Large intestine (tissue), 3 donors: ENCODE data around the gene HEY2. TPM values are rescaled to one million over a fixed set of nuclear protein-coding genes. Genes with fewer than 3 reads are reported as not detected.

Source experiments
- DNase-seq, 2 donors: peaks; one replicate each; pipeline versions ENCODE4 v3.0.0 to v3.0.0-alpha.2; 2013
- H3K27ac ChIP-seq: one replicate; pipeline ENCODE4 v1.5.1; 2013; ENCODE audit warnings: low read length
- H3K27me3 ChIP-seq: 2 replicates; pipeline ENCODE4 v1.6.1; 2013; ENCODE audit warnings: low read length; ENCODE audit not compliant: control insufficient read depth, insufficient read depth
- H3K36me3 ChIP-seq: 2 replicates; pipeline ENCODE4 v1.6.1; 2013; ENCODE audit warnings: low read length; ENCODE audit not compliant: control insufficient read depth, insufficient read depth
- H3K4me1 ChIP-seq: one replicate; pipeline ENCODE4 v1.6.1; 2013; ENCODE audit warnings: low read length; ENCODE audit not compliant: control insufficient read depth, insufficient read depth
- H3K4me3 ChIP-seq: one replicate; pipeline ENCODE4 v1.5.1; 2013; ENCODE audit warnings: low read length
- H3K9me3 ChIP-seq: one replicate; pipeline ENCODE4 v1.6.1; 2013; ENCODE audit warnings: mild to moderate bottlenecking, low read depth, low read length, moderate library complexity; ENCODE audit not compliant: control insufficient read depth
- WGBS: methylation state at CpG from one replicate; pipeline ENCODE4 v1.1.5; 2013; ENCODE audit warnings: low lambda C conversion rate; ENCODE audit not compliant: insufficient coverage; 5-methylcytosine and 5-hydroxymethylcytosine counted together
- polyA plus RNA-seq: library from polyadenylated mRNA; unstranded; fragments of 120-200 nt; gene quantifications from one replicate; pipeline ENCODE4 v1.2.1, GENCODE V29; 2013

HEY2 gene
- polyA plus RNA-seq, 1 donor, result 1.8 TPM

DNA sequence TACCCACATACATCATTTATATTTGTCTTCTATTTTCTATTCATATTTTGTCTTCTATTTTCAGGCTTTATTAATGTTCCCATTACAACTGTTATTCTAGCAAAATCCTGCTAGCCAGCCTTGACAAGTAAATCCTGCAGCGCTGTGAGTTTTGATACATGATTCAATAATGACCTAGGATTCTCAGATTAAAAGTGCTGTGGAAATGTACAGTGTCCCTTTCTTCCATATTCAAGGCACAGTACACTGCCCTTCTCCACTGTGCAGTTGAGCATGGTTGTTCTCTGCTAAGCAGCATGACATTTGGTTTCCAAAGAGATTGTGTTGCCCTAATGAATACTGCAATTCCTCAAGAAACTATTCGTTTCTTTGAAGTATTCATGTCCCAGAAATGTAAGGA is 5.8 kb upstream of the HEY2 start:
- Histone ChIP-seq H3K27me3 (peaks cover 52% of the 10 kb centered on the region), H3K4me3 (no peak overlapping the region), H3K9me3 (no peaks in the 10 kb centered on the region), H3K27ac (no peak overlapping the region), H3K36me3 (no peaks in the 10 kb centered on the region), H3K4me1 (peaks cover 9% of the 10 kb centered on the region)
- 80% methylated on average over 1 of the region's 2 CpGs for WGBS
- DNase-seq, result no peak

DNA sequence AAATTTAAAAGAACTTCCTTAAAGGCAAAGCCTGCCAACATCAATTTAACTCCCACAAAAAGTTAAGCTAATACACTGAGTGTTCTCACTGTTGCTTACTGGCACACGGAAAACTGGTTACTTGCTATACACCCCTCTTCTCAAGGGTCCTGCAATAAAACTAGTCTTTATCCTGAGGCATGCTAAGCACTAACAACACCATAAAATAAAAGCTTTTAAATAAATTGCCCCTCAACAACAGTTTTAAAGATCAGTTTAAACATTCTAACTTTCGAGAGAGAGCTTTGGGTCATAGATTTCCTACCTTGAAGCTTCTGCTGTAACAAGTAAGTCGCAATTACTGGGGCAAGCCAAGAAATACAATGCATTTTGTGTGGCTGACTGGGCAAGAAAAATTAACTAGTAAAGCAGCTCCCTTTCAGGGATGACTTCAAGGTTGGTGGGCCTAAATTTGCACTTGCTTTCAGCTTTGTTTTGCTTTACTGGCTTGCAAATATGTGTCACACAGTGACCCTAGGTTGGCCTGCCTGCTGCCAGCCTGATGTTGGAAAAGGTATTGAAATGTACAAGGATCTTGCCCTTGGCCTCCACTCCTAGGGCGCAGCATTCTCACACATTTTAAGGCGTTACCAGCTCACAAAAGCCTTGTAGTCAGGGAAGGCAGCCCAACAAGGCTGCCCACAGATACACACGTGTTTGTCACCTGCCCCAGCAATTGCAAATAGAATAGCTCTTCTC is 4.0 kb upstream of the HEY2 start:
- no peaks in the 10 kb centered on the region for H3K9me3 ChIP-seq
- no CpG with 5 or more reads among the region's 6 CpGs for WGBS
- H3K27ac ChIP-seq, result no peak overlapping the region
- no peak for DNase-seq
- no peak overlapping the region for H3K4me3 ChIP-seq
- peaks cover 65% of the 10 kb centered on the region for H3K27me3 ChIP-seq
- H3K4me1 ChIP-seq, result peaks cover 14% of the 10 kb centered on the region
- no peaks in the 10 kb centered on the region for H3K36me3 ChIP-seq

DNA sequence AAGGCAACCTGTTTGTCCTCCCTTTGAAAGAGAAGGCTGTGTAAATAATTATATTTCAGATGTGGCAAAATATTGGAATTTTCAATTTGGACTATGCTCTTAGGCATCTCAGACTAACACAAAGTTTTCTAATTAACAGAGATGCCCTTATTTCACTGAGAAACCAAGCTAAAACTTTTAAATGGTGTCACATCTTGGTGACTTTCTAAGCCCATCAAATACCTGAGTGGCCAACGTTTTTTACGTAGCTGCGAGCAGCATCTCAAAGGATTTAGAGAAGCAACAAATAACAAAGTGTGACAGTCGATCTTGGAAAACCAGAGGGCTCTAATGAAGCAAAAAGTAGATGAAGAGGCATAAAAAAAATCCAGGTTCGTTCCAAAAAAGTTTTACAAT is 3.4 kb upstream of the HEY2 start:
- Histone ChIP-seq H3K4me1 (peaks cover 14% of the 10 kb centered on the region), H3K27me3 (peaks cover 71% of the 10 kb centered on the region), H3K27ac (no peak overlapping the region), H3K36me3 (no peaks in the 10 kb centered on the region), H3K4me3 (no peak overlapping the region), H3K9me3 (no peaks in the 10 kb centered on the region)
- WGBS, result 33% methylated on average over 2 of the region's 5 CpGs
- DNase-seq, result no peak

DNA sequence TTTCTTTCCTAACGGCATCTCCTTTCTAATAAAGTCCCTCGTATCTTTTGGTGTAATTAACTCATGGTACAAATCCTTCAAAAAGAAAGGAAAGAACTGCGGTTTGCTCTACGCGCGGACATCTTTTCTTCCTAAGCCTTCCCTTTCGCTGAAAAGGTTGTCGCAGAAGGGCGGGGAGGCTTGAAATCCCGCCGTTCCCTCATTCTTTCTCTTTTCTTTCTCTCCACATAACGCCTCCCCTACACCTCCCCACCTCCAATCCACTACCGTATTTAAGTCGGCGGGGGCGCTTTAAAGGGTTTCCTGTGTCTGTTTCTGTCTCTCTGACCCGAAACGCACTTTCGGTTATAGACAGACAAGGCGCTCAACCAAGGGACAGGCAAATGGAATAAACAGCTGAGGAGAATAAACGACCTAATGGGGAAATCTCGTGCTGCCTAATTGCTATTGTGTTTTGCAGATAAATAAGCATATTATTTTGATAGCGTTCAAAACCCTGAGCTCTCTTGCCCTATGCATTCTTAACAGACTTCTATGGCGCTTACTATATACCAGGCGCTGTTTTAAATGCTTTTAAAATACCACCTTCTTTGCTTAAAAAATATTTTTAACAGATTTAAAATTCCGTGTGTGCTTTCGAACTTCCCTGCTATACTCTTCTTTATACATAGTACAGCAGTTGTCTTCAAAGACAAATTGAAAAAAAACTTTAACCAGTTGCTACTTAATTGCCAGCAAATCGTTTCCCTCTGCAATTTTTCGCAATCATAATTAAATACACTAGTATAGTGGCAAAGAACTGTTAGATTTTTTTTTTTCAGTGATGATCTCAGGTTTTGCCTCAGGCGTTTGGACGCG is 2.5 kb upstream of the HEY2 start:
- H3K9me3 ChIP-seq, result no peaks in the 10 kb centered on the region
- no peak overlapping the region for H3K27ac ChIP-seq
- peak; percentile 26 to 80 for DNase-seq
- WGBS, result 0% methylated on average over 2 of the region's 32 CpGs
- H3K4me1 ChIP-seq, result peaks cover 14% of the 10 kb centered on the region
- peaks cover 77% of the 10 kb centered on the region for H3K27me3 ChIP-seq
- peak overlapping the region; percentile 36 for H3K4me3 ChIP-seq
- no peaks in the 10 kb centered on the region for H3K36me3 ChIP-seq

DNA sequence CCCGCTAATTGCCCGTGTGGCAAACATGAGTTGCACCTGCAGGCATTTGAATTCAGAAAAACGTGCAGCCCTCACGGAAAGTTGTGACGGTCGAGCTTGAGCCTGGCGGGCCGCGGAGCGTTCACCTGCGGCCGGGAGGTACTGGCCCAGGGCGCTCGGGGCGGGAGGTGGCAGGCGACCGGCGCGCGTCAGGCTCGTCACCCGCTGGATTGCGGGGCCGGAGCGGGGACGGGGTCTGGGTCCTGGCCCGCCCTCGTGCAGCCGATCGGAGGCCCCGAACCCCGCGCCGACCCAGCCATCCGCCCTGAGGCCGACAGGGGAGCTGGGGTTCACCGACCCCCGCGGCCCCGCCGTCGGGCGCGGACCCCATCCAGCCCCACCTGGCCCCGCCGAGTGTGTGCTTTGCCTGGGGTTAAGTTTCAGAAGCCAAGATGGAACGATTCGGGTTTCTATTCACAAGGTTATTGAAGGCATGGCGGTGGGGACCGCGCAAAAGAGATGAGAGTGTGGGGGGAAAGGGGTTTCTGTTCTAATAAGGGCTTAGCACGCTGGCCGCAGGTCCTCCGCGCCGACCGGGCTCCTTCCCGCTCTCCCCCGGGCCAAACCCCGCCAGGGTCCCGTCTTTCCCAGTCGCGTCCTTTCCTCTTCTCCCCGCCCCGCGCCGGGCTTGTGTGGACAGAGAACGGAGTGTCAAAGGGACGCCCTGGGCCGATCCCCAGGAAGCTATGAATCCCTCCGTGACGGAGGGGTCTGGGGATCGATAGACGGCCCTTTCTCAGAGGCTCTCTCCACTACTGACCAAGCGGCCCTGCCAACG is 1.6 kb upstream of the HEY2 start:
- H3K4me1 ChIP-seq, result peaks cover 14% of the 10 kb centered on the region
- DNase-seq, result peak; percentile 13 to 66
- no CpG with 5 or more reads among the region's 76 CpGs for WGBS
- peaks cover 77% of the 10 kb centered on the region for H3K27me3 ChIP-seq
- H3K27ac ChIP-seq, result no peak overlapping the region
- H3K4me3 ChIP-seq, result peak overlapping the region; percentile 46
- no peaks in the 10 kb centered on the region for H3K36me3 ChIP-seq
- H3K9me3 ChIP-seq, result no peaks in the 10 kb centered on the region

DNA sequence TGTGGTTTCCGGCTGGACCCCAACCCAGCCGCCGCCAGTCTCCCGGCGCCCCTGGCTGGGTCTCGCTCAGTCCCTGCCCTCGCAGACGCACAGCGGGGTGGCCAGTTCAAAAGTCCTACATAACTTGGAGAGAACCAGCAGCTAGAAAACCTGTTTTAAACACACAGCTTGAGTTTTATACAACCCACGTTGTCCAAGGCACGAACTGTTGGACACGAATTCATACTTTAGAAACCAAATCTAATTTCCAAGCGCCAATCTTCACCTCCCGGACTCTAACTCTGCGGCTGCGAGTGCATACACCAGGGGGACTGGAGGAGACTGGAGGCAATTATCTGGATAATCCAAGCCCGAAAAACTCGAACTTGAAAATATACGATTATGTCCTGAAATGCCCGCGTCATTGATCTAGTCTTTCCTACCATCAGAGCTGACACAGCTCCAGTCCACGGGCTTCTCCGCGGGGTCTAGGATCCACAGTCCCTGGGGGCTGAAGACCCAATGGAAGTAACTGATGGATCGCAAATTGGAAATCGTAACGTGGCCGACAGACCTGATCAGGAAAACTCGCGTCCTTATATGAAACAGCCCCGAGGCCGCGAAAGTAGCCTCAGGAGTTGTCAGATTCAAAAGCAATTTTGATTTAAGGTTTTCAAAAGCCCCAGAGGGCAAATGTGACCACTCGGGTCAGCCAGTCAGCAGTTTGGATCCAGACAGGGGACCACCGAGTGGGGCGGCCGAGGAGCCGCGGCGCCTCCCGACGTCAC is 843 bp upstream of the HEY2 start:
- peaks cover 14% of the 10 kb centered on the region for H3K4me1 ChIP-seq
- peaks cover 80% of the 10 kb centered on the region for H3K27me3 ChIP-seq
- H3K9me3 ChIP-seq, result no peaks in the 10 kb centered on the region
- DNase-seq, result peak in 1 of 2 donors; percentile 70
- no peaks in the 10 kb centered on the region for H3K36me3 ChIP-seq
- H3K4me3 ChIP-seq, result peak overlapping the region; percentile 46
- WGBS, result no CpG with 5 or more reads among the region's 42 CpGs
- no peak overlapping the region for H3K27ac ChIP-seq

DNA sequence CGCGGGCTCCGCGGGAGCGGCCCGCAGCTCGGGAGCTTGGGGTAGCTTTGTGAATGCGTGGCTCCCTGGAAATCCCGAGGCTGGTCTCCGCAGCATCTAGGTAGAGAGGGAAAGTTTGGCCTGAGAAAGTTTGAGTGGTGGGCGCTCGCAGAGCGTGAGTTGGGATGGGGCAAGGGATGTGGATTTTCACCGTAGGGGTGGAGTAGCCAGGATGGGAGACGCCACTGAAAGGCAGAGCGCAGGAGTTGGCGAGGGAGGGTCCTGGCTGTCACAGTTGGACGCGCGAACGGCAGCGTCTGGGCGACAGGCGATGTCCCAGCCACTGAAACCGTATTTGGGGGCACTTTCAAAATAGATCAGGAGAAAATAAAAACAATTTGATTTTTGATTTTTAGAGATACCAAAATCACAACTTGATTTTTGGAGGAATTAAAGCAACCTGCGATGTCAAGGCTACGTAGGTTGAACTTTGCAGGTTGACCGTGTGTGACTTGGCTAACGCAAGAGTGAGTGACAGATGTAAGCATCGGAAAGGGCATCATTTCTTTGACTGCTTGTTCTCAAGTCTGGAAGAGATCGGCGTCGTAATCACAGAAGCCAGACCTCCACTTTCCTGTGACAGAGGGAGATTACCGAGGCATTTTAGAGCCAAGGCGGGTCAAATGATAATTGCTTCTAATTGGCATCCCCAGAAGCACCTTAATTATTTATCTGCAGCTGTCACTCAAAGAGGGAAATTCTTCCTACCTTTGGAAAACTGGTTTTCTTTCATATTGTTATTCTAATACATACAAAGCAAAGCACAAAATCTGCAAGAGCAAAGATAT is 646 bp downstream of the HEY2 start:
- H3K36me3 ChIP-seq, result no peaks in the 10 kb centered on the region
- H3K9me3 ChIP-seq, result no peaks in the 10 kb centered on the region
- peak overlapping the region; percentile 52 for H3K4me3 ChIP-seq
- peaks cover 76% of the 10 kb centered on the region for H3K27me3 ChIP-seq
- H3K4me1 ChIP-seq, result peaks cover 14% of the 10 kb centered on the region
- WGBS, result no CpG with 5 or more reads among the region's 35 CpGs
- H3K27ac ChIP-seq, result no peak overlapping the region
- DNase-seq, result peak; percentile 9 to 20

DNA sequence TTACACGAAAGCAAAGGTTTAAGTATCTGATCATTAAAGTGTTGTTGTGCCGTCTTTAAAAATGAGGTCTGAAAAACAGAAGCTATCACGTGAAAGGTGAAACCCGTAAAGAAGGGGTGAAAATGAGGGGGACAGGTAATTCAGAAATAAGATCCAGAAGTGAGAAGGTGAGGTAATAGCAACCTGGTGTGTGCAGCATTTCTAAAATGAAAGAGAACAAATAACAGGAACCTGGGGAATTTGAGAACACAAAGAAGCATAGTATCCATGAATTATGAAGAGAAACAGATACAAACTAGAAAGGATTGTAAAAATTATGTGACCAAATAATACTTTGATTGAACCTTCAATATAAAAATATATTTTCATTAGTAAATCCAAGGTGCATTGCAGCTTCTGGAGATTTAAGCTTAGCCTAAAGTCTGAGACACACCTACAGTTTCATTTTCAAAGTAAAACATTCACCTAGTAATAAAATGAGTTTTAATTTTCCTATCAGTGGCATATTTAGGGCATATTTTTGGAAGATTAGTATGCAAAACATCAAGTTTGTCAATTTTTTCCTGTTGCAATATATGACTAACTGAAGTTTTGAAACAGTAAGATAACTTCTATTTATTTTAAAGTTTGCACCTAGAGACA is 1.4 kb downstream of the HEY2 start:
- Histone ChIP-seq H3K4me1 (peaks cover 14% of the 10 kb centered on the region), H3K4me3 (no peak overlapping the region), H3K27me3 (peaks cover 76% of the 10 kb centered on the region), H3K9me3 (no peaks in the 10 kb centered on the region), H3K36me3 (no peaks in the 10 kb centered on the region), H3K27ac (no peak overlapping the region)
- WGBS, result 18% methylated on average over 3 of the region's 4 CpGs
- DNase-seq, result no peak

DNA sequence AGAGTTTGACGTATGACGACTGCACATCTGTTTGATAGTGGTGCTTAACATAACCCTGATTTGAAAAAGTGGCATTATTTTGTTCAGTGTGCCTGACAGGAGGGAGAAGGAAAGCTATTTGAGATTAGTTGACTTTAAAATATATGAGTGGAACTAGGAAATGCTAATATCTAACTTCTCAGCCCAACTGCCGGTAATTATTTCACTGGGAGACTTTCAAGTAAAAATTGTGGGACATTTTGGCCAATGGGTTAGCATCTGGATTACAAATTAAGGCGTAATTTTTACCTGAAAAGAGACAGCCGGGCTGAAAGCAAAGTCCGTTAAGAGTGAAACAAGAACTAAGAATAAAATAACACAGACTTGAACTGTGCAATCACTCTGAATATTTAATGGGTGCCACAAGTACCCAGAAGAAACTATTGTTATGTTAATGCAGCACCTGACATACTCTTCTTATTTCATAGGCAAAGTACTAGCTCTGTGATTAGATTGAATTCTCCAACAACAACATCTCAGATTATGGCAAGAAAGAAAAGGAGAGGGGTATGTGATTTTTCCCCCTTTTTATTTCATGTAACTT is 2.0 kb downstream of the HEY2 start:
- Histone ChIP-seq H3K9me3 (no peaks in the 10 kb centered on the region), H3K4me1 (peaks cover 14% of the 10 kb centered on the region), H3K27me3 (peaks cover 73% of the 10 kb centered on the region), H3K27ac (no peak overlapping the region), H3K4me3 (no peak overlapping the region), H3K36me3 (no peaks in the 10 kb centered on the region)
- 80% methylated on average over 1 of the region's 6 CpGs for WGBS
- no peak for DNase-seq
